Amniotic epithelial cell (primary cell): ENCODE results near the gene VOPP1.

ENCODE experiments used
- DNase-seq: peaks from one replicate; pipeline ENCODE4 v3.0.0-alpha.2; 2010; ENCODE audit warnings: low read depth

VOPP1 gene

GRCh38 chr7:55468495-55468894, 103.8 kb downstream of the VOPP1 start:
- no peak for DNase-seq

GRCh38 chr7:55467047-55467593, 105.2 kb downstream of the VOPP1 start:
- no peak for DNase-seq

GRCh38 chr7:55465691-55466090, 106.6 kb downstream of the VOPP1 start:
- no peak for DNase-seq

GRCh38 chr7:55464422-55464821, 107.9 kb downstream of the VOPP1 start:
- no peak for DNase-seq

- no peak for DNase-seq
Observed at GRCh38 chr7:55463686-55464262, 108.5 kb downstream of the VOPP1 start.

DNA sequence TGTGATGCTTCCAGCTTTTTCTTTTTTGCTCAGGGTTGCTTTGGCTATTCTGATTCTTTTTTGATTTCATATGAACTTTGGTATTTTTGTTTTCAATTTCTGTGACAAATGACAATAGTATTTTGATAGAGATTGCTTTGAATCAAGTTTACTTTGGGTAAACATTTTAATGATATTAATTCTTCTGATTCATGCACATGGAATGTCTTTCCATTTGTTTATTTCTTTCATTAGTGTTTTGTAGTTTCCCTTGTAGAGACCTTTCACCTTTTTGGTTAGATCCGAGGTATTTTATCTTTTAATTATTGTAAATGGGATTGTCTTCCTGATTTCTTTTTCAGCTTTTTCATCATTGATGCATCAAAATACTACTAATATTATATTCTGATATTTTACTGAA, 114.0 kb downstream of the VOPP1 start:
- DNase-seq: no peak

DNA sequence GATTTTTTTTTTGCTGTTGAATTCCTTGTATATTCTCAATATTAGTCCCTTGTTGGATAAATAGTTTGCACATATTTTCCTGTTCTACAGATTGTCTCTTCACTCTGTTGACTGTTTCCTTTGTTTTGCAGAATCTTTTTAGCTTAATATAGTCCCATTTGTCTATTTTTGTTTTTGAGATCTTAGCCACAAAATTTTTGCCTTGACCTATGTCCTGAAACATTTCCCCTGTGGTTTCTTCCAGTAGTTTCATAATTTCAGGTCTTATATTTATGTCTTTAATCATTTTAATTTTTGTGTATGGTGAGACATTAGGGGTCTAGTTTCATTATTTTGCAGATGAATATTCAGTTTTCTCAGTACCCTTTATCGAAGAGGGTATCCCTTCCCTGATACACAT, 114.5 kb downstream of the VOPP1 start:
- DNase-seq: no peak

DNA sequence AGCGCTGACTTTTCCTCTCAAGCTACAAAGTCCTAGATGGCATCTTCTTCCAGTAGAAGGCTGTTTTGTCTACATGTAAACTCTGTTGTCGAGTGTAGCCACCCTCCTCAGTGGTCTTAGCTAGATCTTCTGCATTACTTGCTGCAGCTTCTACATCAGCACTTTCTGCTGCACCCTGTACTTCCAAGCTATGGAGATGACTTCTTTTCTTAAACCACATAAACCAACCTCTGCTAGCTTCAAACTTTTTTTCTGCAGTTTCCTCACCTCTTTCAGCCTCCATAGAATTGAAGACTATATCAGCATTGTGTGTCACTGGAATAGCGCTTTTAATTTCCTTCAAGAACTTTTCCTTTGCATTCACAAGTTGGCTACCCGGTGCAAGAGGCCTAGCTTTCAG, 119.3 kb downstream of the VOPP1 start:
- no peak for DNase-seq

DNA sequence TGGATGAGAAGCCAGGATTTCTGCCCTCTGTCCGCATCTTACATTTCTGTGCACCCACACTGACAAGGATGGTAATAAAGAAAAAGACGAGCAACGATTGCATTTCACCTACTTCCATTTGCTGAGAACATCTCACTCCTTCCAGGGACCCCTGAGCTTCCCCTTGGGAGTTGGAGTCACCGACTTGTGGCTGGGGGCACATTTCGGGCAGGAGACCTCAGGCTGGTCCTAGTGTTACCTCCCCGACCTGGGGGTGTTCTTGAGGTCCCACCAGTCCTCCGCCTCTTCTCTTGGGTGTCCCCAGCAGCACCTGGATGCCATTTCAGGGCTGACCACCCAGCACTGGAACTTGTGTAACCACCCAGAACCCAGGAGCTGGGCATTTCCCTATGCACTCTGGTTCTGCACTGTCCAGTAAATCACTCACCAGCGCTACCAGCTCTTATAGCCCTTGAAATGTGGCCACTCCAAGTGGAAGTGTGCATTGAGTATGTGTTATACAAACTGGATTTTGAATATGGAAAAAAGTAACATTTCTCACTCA, 122.2 kb downstream of the VOPP1 start:
- DNase-seq: no peak

DNA sequence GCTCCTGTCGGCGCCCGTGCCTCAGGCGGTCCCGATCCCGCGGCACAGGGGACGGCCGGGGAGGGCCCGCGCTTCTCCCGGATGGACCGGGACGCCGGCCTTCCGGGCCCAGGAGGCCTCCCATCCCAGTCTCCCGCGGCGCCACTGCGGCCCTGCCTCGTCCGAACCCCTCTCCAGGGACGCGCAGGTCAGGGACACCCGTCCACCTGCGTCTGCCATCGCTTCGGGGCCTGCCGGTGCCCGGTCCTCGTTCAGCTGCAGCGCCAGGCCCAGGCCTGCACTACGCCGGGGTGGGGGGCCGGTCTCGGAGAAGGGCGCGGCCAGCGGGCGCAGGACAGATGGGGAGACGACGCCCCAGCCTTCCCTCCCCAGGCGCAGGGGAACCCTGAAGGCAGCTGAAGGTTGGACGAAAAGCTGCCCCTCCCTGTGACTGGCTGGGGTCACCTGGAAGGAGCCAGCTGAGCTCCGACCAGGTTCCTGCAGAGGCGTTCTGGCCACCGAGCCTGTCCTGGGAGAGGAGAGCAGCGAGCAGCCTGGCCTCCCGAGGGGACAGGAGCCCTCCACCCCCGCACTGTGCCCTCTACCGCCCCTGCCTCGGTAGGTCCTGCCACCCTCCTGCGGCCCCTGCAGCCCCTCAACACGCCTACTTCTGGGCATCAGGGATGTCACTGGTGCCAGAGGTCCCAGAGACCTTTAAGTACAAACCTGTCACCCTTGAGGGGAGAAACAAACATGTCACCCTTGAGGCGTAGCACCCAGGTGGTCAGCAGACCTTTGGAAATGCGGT, 122.9 kb downstream of the VOPP1 start:
- DNase-seq: no peak

GRCh38 chr7:55448526-55448925, 123.8 kb downstream of the VOPP1 start:
- DNase-seq: no peak

DNA sequence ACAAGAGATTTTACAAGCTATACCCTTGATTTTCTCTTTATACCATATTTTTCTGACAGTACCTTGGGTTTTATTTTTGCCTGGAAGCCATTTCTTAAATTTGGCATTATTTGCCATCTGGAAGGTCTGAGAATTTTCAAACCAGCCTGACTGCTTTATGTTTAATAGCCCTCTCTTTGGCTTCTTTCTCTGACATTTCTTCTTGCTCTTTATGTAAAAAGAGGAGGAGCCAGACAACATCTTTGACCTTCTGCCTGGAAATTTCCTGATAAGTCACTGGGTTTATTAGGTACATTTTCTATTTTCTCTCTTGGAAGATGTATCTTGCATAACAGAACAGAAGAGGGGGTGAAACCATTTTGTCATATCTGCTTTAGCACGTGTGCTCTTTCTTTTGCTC, 127.5 kb downstream of the VOPP1 start:
- no peak for DNase-seq

DNA sequence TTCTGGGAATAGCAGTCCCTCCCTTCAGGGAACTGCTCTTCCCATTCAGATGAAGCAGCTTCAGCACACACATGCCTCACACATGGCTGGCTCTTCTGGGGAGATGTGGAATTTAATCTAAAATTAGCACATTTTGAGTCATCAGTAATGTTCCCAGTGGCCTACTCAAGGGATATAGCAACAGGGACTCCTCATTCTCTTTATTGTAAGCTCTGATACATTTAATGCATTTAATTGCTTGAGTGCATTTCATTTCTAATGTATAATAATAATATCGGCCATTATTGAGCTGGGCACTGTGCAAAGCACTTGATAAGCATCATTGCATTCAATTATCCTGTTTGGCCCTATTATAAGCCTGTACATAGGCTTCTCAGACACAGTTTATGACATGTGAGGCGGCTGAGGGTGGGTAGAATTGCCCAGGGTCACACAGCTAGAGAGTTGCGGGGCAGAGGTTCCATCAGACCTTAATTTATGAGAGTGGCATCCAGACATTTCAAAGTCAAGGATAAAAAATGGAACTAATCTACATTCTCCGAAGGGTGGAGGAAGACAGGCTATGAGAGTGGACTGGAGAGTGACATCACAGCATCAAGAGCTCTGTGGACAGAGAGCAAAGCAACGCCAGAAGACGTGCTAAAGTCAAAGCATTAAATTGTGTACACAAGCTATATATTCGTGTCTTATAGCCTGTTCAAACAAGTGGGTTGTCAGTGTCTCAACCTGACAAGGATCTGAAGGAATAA, 130.4 kb downstream of the VOPP1 start:
- peak; percentile 53 for DNase-seq

DNA sequence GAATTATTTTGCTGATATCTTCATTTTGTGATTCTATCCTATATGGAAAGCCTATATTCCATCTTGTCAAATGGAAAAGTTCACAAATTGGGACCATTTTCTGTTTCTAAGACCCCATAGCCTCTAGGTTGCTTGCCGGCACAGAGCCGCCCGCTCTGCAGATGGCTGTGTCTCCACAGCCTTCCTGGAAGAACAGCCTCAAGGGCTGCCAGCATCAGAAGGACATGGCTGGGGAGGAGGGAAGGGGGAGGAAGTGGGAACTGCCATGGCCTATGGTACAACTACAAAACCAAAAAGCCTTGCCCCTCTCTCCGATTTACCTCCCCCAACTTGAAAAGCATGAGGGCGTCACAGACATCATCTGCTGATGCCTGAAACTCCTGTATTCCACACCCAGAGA, 131.3 kb downstream of the VOPP1 start:
- no peak for DNase-seq

DNA sequence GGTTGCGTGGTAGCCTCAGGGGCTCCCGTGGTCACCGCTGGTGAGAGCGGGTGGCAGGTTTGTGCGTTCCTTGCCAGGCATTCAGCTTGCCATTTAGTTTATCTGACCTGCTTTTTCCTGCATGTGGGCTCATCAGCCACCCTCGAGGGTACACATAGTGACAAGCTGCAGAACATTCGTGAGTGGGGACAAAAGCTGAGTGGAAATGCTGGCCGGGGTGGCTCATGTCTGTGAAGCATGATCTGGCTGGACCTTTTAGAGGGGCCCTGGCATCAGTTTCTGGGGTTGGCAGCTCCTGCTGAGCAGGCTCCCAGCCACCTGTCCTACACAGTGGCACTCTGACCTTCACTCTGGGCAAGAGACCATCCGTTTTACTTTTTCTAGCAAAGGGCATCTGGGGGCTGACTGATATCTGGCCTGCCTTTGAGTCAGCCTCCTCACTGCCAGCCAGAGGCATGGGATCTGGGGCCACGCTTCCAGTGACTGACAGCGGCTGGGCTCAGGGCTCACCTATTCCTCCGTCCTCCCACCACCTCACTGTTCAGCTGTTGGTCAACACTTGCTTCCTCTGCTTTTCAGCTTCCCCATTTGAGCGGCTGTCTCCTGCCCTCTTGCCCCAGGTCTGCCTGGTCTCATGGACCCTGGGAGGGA, 132.1 kb downstream of the VOPP1 start:
- no peak for DNase-seq

DNA sequence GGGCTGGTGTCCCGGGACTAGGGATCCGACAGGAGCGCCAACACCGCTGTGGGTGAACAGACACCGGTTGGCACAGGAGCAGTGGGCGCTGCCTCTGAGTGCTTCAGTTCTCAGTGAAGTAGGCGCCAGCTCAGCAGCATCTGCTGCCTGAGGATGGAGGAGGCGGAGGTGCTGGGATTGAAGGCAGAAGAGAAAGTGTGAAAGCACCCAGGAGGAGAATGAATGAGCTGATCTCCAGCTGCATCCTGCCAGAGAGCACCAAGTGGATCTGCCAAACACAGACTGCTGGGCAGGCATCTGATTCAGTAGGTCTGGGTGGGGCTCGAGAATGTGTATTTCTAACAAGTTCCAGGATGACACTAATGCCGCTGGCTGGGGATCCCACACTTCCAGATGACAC, 132.7 kb downstream of the VOPP1 start:
- no peak for DNase-seq

DNA sequence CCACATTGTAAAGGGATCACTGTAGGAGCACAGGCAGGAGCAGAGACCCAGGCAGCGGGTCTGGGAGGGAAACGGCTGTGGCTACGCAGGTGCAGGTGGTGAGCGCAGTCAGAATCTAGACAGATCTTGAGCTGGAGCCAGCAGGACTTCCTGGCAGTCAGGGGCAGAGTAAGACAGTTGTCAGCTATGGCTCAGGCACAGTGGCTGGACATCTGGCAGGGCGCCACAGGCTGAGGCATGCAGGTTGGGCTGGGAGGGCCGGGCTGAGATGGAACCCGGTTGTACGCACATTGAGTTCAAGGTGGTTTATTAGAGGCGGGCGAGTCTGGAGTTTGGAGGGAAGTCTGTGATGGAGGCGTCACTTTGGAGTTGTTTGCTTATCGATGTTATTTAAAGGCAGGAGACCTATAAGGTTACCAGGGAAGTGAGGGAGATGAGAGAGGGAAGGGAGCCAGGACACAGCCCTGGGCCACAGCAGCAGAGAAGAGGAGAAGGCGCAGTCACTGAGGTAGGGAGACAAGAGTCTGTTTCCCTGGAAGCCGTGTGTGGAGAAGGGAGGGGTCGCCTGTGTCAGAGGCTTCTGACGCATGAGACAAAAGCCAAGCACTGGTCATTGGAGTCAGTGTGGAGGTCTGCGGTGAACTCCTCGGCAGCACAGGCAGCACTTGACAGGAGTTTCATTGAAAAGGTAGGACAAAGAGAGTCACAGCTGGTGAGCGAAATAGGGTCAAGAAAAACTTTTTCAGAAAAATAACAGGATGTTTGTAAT, 133.4 kb downstream of the VOPP1 start:
- no peak for DNase-seq

- DNase-seq: no peak
Observed at GRCh38 chr7:55438085-55438756, 134.1 kb downstream of the VOPP1 start.

- no peak for DNase-seq
Observed at GRCh38 chr7:55437375-55437774, 134.9 kb downstream of the VOPP1 start.

DNA sequence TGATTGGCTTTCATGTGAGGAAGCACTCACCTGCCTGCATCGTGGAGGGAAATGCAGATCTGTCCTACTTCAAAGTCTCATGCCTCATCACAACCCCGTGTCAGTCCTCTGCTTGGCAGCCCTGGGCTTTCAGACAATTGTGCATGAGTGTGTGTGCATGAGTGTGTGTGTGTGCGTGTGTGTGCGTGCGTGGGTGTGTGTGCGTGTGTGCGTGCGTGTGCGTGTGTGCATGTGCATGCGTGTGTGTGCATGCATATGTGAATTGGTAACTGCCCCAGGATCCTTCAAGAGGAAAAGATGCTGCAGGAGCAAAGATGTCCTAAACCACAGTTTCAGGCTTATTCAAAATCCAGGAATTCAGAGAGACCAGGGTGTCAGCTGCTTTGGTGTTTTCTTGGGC, 135.8 kb downstream of the VOPP1 start:
- no peak for DNase-seq

DNA sequence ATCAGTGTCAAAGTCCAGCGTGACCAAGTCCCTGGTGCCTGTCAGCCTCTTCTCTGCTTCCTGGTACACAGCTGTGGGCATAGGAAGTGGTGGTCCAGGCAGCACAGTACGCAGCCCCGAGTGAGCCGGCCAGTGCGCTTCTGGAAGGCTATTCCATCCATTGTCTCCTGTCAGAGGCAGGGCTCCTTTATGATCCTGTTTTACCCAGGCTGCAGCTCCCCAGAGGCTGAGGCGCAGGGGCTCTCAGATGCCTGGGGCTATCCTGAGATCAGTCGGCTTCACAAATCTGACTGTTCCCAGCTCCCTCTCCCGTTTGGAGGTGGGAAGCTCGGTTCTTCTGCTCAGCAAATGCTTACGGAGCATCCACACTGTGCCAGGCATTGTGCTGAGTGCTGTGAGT, 136.8 kb downstream of the VOPP1 start:
- no peak for DNase-seq
